HG03175 (cell line): ENCODE results near the gene PRRT4.

ENCODE experiments used
- ATAC-seq: cut with Tn5 transposase; IDR thresholded peaks from one replicate; pipeline ENCODE4 v1.9.1; 2021; ENCODE audit warnings: mild to moderate bottlenecking, moderate library complexity; ENCODE audit not compliant: unreplicated experiment

The PRRT4 gene

DNA sequence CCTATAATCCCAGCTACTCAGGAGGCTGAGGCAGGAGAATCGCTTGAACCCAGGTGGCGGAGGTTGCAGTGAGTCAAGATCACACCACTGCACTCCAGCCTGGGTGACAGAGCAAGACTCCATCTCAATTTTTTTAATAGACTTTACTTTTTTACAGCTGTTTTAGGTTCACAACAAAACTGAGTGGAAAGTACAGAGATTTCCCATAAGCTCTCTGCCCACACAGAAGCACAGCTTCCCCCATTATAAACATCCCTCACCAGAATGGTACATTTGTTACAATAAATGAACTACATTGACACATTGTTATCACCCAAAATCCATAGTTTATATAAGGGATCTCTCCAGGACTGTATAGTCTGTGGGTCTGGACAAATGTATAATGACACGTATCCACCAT is 14.6 kb upstream of the PRRT4 start:
- ATAC-seq = no peak

DNA sequence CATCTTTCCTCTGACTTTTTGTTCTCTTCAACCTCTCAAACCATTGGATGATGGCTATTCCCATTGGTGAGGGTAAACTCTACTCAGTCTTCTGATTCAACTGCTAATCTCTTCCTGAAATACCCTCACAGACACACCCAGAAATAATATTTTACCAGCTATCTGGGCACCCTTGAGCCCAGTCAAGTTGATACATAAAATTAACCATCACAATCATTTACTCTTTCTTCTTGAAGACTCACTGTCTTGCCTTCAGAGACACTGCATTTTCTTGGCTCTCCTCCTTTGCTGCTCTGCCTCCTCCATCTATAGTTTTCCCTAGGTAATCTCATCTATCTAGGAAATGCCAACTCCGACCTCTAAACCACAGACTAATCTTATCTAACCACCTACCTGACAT is 12.6 kb upstream of the PRRT4 start:
- no peak for ATAC-seq

DNA sequence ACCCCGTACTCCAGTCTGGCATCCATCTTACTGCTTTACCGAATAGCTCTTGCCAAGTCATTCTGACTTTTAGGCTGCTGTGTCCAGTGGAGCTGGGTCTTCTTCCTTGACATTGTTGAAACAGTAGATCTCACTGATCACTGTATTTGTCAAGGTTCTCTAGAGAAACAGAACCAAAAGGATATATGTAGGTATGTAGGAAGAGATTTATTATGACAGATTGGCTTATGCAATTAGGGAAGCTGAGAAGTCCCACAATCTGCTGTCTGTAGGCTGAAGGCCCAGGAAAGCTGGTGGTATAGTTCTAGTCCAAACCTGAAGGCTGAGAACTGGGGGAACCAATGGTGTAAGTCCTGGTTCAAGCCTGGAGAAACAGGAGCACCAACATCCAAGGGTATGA is 12.1 kb upstream of the PRRT4 start:
- no peak for ATAC-seq

DNA sequence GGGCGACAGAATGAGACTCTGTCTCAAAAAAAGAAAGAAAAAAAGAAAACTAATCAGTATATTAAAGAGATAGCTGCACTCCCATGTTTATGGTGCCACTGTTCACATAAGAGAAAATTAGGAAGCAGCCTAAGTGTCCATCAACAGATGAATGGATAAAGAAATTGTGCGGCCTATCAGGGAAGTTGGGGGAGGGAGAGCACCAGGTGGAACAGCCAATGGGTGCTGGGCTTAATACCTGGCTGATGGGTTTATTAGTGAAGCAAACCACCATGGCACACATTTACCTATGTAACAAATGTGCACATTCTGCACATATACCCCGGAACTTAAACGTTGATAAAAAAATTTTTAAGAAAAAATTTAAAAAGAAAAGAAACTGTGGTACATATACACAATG is 9.0 kb upstream of the PRRT4 start:
- ATAC-seq = no peak

DNA sequence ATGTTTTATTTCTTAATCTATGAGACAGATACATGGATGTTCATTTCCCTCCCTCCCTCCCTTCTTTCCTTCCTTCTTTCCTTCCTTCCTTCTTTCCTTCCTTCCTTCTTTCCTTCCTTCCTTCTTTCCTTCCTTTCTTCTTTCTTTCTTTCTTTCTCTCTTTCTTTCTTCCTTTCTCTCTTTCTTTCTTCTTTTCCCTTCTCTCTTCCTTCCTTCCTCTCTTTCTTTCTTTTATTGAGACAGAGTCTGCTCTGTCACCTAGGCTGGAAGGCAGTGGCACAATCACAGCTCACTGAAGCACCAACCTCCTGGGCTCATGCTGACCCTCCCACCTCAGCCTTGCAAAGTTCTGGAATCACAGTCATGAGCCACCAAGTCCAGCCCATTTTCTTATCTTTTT is 5.5 kb upstream of the PRRT4 start:
- no peak for ATAC-seq

DNA sequence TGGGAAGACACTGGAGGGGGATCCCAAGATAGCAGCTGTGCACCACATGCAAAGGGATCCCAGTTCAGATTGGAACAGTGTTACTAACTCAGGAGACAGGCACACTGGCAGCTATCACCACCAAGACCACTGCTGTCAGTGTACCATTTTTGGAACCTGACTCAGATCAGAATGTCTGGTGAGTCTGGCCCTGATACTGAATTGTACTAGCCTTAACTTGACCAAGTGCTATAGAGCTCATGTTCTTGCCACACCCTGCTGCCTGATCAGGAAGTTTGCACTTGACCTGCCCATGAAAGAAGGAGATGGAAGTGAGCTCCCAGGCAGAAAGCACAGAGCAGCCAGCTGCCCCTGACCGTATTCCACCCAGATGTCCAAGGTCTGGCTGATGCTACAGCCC is 4.8 kb upstream of the PRRT4 start:
- ATAC-seq = no peak

DNA sequence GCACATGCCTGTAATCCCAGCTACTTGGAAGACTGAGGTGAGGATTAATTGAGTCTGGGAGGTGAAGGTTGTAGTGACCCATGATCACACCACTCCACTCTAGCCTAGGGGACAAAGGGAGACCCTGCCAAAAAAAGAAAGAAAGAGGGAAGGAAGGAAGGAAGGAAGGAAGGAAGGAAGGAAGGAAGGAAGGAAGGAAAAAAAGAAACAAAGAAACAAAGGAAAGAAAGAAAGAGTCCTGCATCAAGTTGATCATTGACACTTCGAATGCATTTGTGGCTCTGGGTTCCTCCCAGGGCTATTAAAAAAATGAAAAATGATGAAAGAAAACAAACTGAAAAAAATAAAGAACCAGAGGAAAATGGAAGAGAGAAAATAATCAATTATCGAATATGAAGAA is 3.9 kb upstream of the PRRT4 start:
- ATAC-seq = no peak

DNA sequence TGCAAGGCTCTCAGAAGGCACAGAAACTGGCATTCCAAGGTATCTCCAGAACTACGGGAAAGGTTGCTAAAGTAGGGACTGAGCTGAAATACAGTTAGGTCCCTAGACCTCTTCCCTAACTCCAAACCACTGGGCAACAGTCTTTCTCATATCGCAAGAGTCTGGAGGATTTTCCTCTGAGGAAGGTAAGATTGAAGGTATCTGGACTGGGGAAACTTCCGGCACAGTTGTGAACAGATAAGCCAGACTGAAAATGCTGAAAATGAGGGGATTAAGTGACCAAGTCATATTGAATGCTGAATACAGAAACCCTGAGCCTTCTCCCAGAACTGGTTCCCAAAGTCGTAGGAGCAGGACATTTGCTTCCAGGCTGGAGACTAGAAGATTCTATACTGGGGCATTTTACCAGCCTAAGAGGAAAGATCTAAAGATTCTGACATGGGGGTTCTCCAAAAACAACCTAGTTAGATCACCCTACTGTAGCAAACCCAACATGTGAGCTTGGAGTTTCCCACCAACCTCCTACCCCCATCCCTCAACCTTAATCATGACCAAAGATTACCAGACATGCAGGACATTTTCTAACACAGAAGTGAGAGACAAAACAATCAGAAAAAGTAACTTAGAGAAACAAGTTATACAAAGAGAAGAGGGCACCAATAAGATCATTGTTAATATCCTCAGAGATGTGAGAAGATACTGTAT is 2.8 kb upstream of the PRRT4 start:
- ATAC-seq = no peak

DNA sequence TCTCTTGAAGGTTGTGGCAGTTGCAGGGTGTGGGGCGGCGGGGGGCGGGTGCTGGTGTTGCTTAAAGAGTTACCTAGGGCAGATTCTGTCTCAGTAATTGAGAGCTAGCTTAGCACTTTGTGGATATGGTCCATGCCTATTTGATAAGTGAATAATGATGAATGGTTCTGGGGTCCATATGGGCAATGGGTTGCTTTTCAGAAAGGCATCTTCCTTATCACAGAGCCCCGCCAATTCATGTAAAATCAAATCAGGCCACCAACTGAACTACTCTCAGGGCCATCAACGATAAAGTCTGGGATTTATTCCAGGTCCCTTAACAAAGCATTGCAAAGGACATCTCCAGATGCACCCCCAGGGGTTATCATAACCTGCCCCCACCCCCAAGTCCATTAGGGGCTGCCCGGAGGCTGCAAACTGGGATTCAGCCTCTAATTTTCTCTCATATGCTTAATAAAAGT is 1.8 kb upstream of the PRRT4 start:
- ATAC-seq = no peak

DNA sequence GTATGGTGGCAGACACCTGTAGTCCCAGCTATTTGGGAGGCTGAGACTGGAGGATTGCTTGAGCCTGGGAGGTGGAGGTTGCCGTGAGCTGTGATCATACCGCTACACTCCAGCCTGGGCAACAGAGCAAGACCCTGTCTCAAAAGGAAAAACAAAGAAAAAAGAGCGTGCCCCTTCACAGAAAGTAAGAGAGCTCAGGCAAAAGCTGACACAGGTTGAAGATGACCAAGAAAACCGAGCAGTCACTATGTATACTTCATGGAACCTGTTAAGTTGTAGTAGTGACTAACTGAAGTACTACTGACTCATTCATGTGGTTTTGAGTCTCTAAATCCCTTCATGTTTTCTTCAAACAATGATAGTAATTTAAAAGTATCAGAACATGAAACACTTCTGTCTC is 1.2 kb upstream of the PRRT4 start:
- no peak for ATAC-seq

DNA sequence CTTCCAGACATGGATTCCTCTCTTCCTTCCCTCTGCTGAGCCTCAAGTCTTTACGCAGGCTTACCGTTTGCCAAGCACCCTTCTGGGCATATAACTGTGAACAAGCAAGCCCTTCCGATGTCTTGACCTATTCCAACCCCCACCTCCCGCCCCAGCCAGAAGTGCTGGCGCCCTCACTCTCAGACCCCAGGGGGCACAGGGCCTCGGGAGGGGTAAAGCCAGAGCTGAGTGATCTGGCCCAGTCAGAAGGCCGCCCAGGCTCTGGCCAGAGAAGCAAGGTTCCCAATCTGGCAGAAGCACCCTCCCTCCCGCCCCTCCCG is 1.2 kb downstream of the PRRT4 start:
- no peak for ATAC-seq

DNA sequence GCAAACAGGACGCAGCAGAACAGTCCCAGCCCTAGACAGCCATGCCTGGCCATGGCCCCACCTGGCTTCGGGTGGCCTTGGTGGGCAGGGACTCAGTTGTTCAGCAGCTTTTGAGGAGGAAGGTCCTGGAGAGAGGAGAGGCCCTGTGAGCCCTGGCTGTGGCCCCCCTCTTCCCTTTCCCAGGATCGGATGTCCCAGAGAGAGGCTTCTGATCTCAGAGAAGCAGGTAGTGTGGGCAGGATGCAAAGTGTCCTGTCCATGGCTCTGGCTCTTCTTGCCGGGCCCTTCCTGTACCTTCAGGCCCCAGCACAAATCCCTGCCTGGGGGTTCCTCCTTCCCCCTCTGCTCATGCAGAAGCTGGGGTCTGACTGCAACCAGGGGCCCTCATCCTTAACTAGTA is 1.6 kb downstream of the PRRT4 start:
- ATAC-seq = no peak

DNA sequence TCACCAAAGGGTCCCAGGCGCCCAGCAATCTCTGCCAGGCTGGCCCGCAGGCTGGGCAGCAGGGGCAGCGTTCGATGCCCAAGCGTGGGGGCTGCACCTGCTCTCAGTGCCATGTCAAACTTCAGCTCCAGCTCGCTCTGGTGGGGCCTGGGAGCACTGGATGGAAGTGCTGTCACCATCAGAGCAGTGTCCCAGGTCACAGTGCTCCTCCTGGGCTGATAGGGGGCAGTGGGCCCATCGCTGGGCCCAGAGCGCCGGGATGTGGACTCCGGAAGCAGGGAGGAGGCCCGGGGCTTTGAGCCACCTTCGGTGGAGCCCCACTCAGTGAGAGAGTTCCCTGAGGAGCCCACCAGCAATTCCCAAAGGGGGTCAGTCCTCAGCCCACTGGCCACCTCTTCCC is 2.2 kb downstream of the PRRT4 start:
- no peak for ATAC-seq

DNA sequence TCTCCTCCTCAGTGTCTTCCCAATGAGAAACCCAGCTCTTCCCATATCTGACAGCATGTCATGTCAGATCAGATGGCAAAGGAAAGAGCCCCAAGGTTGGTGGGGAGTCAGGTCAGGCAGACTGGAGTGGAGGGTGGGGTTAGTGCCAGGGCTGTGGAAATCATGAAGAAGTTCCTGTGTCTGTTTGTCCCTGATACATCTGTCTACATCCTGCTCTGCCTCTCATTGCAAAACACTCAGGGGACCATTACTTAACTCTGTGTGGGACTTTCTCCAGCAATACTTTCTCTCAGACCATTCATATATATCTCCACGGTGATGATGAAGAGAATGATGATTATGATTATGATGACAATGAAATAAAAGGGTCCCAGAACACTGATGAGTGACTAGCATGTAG is 3.3 kb downstream of the PRRT4 start:
- ATAC-seq = no peak

DNA sequence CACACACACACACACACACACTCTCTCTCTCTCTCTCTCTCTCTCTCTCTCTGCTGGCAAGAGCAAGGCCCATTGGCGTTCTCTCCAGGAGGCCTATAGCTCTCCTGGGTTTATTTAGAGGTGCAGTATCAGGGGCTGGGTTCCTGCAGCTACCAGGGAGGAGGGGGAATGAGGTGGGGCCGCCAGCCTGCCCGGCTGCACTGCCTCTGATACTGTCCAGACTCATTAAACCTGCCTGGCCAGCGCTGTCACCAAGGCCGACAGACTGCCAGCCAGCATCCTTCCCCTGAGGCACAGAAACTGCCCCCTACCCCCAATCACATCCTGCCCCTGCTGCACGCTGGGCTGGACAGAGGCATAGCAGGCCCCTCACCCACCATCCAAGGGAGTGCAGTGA is 4.3 kb downstream of the PRRT4 start:
- no peak for ATAC-seq

DNA sequence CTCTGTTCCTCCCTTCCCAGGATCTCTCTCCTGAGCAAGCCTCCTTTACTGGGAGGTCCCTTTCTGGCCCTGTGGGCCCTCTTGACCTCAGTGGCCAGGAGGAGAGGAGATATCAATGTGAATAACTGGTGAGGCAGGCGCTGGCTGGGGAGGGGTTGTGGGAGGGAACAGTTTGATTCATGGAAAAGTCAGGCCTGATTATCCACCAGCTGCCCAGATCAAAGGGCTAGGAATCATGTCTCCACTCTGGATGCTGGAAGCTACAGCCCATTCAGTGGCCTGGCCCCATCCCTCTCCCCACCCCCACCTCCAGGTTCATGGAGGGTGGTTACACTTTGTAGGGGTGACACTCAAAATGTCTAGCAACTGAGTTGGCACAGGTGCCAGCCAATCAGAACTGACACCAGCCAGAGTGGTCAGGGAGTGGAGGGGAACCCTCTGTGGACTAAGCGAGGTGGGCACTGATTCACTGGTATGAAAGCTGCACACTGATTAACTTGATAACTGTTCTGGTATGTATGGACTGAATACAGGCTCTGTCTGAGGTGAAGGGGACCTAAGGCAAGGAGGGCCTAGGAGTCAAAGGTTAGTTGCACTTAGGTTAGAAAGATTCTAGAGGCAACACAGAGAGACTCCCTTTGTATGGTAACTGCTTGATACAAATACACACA is 4.8 kb downstream of the PRRT4 start:
- no peak for ATAC-seq

DNA sequence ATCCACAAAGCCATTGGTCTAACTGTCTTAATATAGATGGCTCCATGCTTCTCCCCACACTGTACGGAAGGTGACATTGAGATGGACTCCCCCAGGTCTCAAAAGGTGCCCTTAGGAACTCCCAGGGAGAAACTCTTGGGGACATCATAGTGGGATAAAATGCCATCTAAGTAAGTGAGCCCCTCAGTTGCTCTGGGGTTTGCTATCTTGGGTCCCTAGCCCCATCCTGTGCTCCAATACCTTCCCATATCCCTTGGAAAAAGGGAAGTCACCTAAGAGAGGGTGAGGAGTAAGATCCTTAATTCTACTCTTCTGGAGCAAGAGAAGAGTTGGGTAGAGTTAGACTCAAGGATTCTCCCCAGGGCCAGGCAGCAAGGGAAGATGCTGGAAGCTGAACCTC is 7.9 kb downstream of the PRRT4 start:
- no peak for ATAC-seq

DNA sequence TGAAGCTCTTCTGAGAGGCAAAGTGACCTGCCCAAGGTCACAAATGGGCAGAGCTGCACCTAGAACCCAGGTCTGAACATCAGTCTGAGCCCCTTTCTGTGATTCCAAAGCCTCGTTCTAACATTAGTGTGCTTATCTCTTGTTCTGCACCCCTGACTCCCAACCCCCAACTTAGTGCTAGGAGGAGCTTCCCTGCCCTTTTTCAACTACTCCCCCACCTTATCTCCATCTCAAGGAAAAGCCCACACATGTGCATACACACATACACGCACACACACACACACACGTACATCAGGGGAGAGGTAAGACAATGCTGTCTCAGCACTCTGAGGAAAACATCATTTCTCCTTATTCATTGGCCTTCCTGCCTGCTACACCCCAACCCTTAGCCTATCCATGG is 8.3 kb downstream of the PRRT4 start:
- ATAC-seq = no peak

DNA sequence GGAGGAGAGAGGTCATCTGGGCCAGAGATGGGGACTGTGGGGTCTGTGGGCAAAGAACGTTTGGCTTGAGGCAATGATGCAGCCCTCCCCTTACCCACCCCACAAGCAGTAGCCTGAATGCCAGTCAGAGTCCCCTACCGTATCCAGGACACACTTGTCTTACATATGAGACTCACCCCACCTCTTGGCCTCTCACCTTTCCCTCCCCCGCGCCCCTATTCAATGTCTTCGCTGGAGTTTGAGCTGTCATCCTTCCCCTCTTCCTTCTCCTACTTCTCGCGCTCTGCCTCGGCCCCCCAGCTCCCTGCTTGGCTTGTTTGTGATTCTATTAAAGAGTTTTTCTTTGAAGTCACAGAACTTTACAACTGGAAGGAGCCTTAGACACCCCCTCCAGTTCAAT is 8.9 kb downstream of the PRRT4 start:
- no peak for ATAC-seq

DNA sequence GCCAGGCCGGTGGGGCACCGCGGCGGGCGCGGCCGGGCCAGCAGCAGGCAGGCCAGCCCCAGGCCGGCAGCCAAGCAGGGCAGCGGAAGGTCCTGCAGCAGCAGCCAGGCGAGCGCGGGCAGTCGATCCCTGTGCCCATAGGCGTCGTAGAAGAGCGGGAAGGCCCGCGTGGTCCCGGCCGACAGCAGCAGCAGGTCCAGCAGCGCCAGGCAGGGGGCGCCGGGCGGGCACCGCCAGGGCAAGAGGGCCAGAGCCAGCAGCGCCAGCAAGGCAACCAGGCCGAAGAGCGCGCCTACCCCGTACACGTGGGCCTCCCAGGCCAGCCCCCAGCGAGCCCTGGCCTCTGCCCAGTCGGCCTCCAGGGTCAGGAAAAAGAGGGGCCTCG is 9.3 kb downstream of the PRRT4 start:
- no peak for ATAC-seq

DNA sequence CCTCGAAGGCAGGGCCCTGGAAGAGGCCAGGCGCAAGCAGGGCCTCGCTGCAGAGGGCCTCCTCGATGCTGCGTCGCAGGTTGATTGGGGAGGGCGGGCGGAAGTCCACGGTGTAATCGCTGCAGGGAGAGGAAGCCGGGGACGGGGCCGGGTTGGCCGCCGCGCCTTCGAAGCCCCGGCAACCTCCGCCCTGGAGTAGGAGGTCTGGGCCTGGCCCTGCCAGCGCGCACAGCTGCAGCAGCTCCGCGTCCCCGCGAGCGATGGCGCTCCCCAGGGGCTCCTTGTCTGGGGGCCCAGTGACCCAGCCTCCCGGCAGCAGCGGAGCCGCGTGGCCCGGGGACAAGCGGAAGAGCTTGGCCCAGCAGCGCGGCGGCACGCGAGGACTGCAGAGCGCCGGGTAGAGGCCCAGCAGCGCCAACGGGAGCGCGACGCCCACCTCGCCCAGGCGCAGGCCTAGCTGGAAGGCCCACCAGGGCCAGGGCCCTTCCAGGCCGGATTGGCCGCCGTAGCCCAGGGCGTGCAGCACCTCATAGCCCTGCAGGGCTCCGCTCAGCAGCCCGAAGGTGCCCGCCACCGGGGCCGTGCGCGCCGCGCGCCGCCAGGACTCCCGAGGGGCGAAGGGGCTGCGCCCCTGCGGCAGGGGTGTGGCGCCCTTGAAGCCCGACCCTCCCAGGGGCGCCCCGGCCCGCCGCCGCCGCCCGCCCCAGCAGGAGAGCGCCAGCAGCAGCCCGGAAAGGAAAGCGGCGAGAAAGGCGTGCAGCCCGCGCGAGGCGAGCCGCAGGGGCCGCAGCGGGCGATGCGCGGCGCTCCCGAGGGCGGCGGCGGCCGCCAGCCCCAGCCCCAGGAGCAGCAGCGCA is 10.0 kb downstream of the PRRT4 start:
- no peak for ATAC-seq

DNA sequence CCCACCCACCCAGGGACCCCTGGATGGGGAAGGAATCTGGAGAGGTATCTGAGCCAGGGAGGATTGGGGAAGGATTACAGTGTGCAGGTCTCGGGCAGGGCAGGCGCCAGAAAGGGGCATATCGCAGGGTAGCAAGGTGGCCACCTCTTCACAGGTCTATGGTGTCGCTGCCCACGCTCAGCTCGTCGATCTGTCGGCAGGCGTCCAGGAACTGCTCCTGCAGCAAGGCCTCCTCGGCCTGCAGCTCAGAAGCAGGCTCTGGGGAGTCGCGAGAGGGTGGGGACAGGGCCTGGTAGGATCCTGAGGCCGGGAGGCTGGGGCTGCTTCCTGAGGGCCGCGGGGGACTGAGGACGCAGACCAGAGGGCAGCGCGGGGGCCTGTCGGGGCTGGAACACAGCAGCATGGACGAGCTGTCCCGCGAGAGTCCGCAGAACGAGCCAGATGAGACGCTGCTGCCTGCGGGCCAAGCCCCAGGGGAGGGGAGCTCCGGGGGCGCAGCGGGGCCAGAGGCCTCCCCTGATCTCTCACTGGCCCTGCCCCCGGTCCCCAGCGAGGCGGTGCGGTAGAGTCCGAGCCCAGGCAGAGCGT is 10.7 kb downstream of the PRRT4 start:
- no peak for ATAC-seq
